ENCODE measurements around the gene TSPEAR. TPM values are rescaled to one million over a fixed set of nuclear protein-coding genes. Genes with fewer than 3 reads are reported as not detected.
A peak's percentile ranks its signal among the peaks of the same experiment; 100 is the strongest.

The TSPEAR gene
- total RNA-seq, 1 donor from 2014 or later, result not detected

- no peak for TF ChIP-seq CTCF (conservative IDR thresholded peaks at IDR 0.05; ENCODE audit: low read depth, low read length)
- no peak overlapping the region for H3K4me3 ChIP-seq (ENCODE audit: low read depth, low read length)
- no peak for DNase-seq (ENCODE audit: low read depth)
Measured at GRCh38 chr21:44750675-44751025, 39.3 kb upstream of the TSPEAR start.

- DNase-seq (ENCODE audit: low read depth), result no peak
- TF ChIP-seq CTCF (conservative IDR thresholded peaks at IDR 0.05; ENCODE audit: low read depth, low read length), result no peak
- H3K4me3 ChIP-seq (ENCODE audit: low read depth, low read length), result no peak overlapping the region
Measured at GRCh38 chr21:44749759-44750674, 38.6 kb upstream of the TSPEAR start.

- no peak for TF ChIP-seq CTCF (conservative IDR thresholded peaks at IDR 0.05; ENCODE audit: low read depth, low read length)
- no peak overlapping the region for H3K4me3 ChIP-seq (ENCODE audit: low read depth, low read length)
- no peak for DNase-seq (ENCODE audit: low read depth)
Measured at GRCh38 chr21:44749116-44749758, 37.9 kb upstream of the TSPEAR start.

- H3K4me3 ChIP-seq (ENCODE audit: low read depth, low read length), result no peak overlapping the region
- TF ChIP-seq CTCF (conservative IDR thresholded peaks at IDR 0.05; ENCODE audit: low read depth, low read length), result no peak
- DNase-seq (ENCODE audit: low read depth), result no peak
Measured at GRCh38 chr21:44748621-44749020, 37.2 kb upstream of the TSPEAR start.

- TF ChIP-seq CTCF (conservative IDR thresholded peaks at IDR 0.05; ENCODE audit: low read depth, low read length), result peak; percentile 36
- DNase-seq (ENCODE audit: low read depth), result no peak
- H3K4me3 ChIP-seq (ENCODE audit: low read depth, low read length), result no peak overlapping the region
Measured at GRCh38 chr21:44742418-44743153, 31.2 kb upstream of the TSPEAR start.

- TF ChIP-seq CTCF (conservative IDR thresholded peaks at IDR 0.05; ENCODE audit: low read depth, low read length), result no peak
- DNase-seq (ENCODE audit: low read depth), result no peak
- H3K4me3 ChIP-seq (ENCODE audit: low read depth, low read length), result no peak overlapping the region
Measured at GRCh38 chr21:44741921-44742320, 30.5 kb upstream of the TSPEAR start.

Data from epithelial cell of proximal tubule (primary cell).